Measurements from ENCODE around the gene STARD9. TPM values are rescaled to one million over a fixed set of nuclear protein-coding genes. Genes with fewer than 3 reads are reported as not detected.

STARD9 gene
- total and polyA plus RNA-seq, 2 of the 13 experiments (the other 11 are each of a cell fraction or from before 2014, with no cell fraction given), result 5.3 to 7.5 TPM

DNA sequence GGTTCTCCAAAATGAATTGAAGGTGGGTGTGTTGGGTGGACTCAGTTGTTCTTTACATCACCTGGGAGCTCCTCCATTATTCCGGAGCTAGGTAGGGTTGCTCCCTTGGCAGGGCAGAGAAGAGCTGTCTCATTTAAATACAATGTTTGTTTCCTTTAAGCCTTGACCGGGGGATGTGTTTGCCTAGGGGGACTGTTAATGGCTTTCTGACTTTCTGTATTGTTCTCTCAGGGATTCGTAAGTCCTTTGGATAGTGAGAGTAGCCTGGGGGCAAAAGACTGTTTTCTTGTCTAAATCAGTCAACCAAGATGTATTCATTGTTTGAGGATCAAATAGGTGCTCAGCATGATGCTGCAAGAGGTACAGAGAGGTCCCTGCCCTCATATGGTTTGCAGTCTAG is 90.4 kb downstream of the STARD9 start (continued):
- TF ChIP-seq, protein P1, sequence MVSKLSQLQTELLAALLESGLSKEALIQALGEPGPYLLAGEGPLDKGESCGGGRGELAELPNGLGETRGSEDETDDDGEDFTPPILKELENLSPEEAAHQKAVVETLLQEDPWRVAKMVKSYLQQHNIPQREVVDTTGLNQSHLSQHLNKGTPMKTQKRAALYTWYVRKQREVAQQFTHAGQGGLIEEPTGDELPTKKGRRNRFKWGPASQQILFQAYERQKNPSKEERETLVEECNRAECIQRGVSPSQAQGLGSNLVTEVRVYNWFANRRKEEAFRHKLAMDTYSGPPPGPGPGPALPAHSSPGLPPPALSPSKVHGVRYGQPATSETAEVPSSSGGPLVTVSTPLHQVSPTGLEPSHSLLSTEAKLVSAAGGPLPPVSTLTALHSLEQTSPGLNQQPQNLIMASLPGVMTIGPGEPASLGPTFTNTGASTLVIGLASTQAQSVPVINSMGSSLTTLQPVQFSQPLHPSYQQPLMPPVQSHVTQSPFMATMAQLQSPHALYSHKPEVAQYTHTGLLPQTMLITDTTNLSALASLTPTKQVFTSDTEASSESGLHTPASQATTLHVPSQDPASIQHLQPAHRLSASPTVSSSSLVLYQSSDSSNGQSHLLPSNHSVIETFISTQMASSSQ (IDR thresholded peaks at IDR 0.05; ENCODE audit: low read depth), result no peak
- TF ChIP-seq, protein P1 (CRISPR knock-in tag; IDR thresholded peaks at IDR 0.05; ENCODE audit: borderline replicate concordance), result no peak

DNA sequence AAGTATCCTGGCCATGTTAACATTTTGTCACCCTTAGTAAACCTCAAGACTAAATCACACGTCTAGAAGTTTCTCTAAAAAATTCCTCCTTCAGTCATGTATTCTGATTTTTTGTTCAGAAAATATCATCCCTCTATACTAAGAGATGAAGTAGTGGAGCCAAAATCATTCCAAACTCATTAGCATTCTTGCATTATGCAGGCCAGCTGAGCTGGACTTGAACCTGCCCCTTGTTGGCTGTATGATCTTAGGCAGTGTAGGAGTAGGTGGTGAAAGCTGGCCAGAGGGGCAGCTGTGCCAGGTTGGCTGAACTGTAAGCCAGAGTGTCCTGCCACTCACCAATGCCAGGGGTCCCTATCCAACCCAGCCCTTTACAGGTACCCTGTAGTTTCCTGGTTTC is 92.4 kb downstream of the STARD9 start:
- Histone ChIP-seq H4K20me1 (ENCODE audit: insufficient read depth, low read length) (no peaks in the 10 kb centered on the region), H3K27ac (ENCODE audit: extremely low read length, insufficient read depth, low read length) (no peak overlapping the region), H3K4me2 (ENCODE audit: low read depth, low read length) (no peak overlapping the region), H3K36me3 (replicated peaks in 1 of 2; ENCODE audit: control insufficient read depth in 1 of 2, insufficient read depth in 2 of 2, low read length in 2 of 2) (peaks cover 2 to 14% of the 10 kb centered on the region in 2 experiments; a peak in 4 of 5 replicates), H3K9ac (ENCODE audit: insufficient read depth, low read depth, low read length) (no peak overlapping the region), H3K27me3 (ENCODE audit: control insufficient read depth in 1 of 2, insufficient read depth in 2 of 2, low read length in 2 of 2) (no peaks in the 10 kb centered on the region), H2AFZ (ENCODE audit: low read length) (no peak overlapping the region), H3K79me2 (ENCODE audit: insufficient read depth, low read length) (no peaks in the 10 kb centered on the region), H3K4me3 (replicated peaks in 1 of 3; ENCODE audit: insufficient read depth in 1 of 3, low read depth in 2 of 3, low read length in 3 of 3) (no peak overlapping the region), H3K4me1 (ENCODE audit: insufficient read depth, low read length) (no peaks in the 10 kb centered on the region), H3K9me3 (ENCODE audit: low read length) (no peaks in the 10 kb centered on the region)
- 97% methylated on average over 1 of the region's 1 CpG for WGBS (ENCODE audit: low lambda C conversion rate)
- CTCF ChIA-PET (ENCODE audit: low intra/inter-chr PET ratio, low total read pairs), result no interaction called here
- no peak for DNase-seq (ENCODE audit: low spot score)
- FAIRE-seq, result no peak
- in situ Hi-C loops (cut with HindIII; ENCODE audit: extremely low pct_ligation_motif_present, low pct_unique_long_range_greater_than_20kb) (no loop called here), intact Hi-C loops (cut with micrococcal nuclease; ENCODE audit: unreplicated experiment) (no loop called here)
- POLR2A ChIA-PET, result no interaction called here
- no peak for ATAC-seq
- no TSS peak for BruUV-seq (replicated peaks)
- TF ChIP-seq ZNF414 (CRISPR knock-in tag; IDR thresholded peaks at IDR 0.05) (no peak), HNRNPK (IDR thresholded peaks at IDR 0.05; ENCODE audit: low read depth, low read length, poor library complexity, severe bottlenecking) (no peak), IRF9 (CRISPR knock-in tag; IDR thresholded peaks at IDR 0.05; ENCODE audit: borderline replicate concordance) (no peak), ATAD3A (CRISPR knock-in tag; IDR thresholded peaks at IDR 0.05) (no peak), ZNF503 (CRISPR knock-in tag; IDR thresholded peaks at IDR 0.05) (no peak), ZNF549 (CRISPR knock-in tag; IDR thresholded peaks at IDR 0.05) (no peak), MAFF (IDR thresholded peaks at IDR 0.05; ENCODE audit: low read depth, low read length) (no peak), ETV6 (CRISPR knock-in tag; conservative IDR thresholded peaks at IDR 0.05) (no peak), SALL1 (CRISPR knock-in tag; IDR thresholded peaks at IDR 0.05) (no peak), DR1 (CRISPR knock-in tag; IDR thresholded peaks at IDR 0.05) (no peak)
- TF ChIP-seq, protein P2, sequence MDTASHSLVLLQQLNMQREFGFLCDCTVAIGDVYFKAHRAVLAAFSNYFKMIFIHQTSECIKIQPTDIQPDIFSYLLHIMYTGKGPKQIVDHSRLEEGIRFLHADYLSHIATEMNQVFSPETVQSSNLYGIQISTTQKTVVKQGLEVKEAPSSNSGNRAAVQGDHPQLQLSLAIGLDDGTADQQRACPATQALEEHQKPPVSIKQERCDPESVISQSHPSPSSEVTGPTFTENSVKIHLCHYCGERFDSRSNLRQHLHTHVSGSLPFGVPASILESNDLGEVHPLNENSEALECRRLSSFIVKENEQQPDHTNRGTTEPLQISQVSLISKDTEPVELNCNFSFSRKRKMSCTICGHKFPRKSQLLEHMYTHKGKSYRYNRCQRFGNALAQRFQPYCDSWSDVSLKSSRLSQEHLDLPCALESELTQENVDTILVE (CRISPR knock-in tag; IDR thresholded peaks at IDR 0.05), result no peak
